ENCODE results near the gene MOSPD3. TPM values are rescaled to one million over a fixed set of nuclear protein-coding genes. Genes with fewer than 3 reads are reported as not detected.
A peak's percentile ranks its signal among the peaks of the same experiment; 100 is the strongest.

MOSPD3 gene
- total and polyA plus RNA-seq, 10 of the 15 experiments (the other 5 are each of a cell fraction or from before 2014, with no cell fraction given) = 0.61 to 13.6 (median 4.1) TPM

- Histone ChIP-seq H3K79me2 (ENCODE audit: control insufficient read depth, insufficient read depth, low read length) (no peaks in the 10 kb centered on the region), H2AFZ (ENCODE audit: control insufficient read depth, low read depth, low read length) (no peak overlapping the region), H3K36me3 (ENCODE audit: control insufficient read depth in 2 of 2, insufficient read depth in 2 of 2, low read length in 1 of 2) (no peaks in the 10 kb centered on the region), H3K9me3 (replicated peaks; ENCODE audit: control insufficient read depth, insufficient read depth, low read length) (no peaks in the 10 kb centered on the region), H3K27ac (ENCODE audit: control insufficient read depth, insufficient read depth) (no peak overlapping the region), H3K27me3 (replicated peaks in 1 of 2; ENCODE audit: control insufficient read depth in 2 of 2, insufficient read depth in 2 of 2, low read length in 1 of 2) (no peaks in the 10 kb centered on the region; a peak in 1 of 4 replicates), H3K4me1 (ENCODE audit: control insufficient read depth, insufficient read depth, low read length) (peaks cover 7% of the 10 kb centered on the region), H3K9ac (ENCODE audit: control insufficient read depth, insufficient read depth, low read length) (no peak overlapping the region; the same call in 1 of the 2 replicates), H3K4me2 (ENCODE audit: control insufficient read depth, insufficient read depth) (peak overlapping the region; percentile 48), H4K20me1 (ENCODE audit: control insufficient read depth, insufficient read depth) (no peaks in the 10 kb centered on the region), H3K4me3 (peak overlapping the region; percentile 74; the same call in 1 of the 2 replicates)
- in situ Hi-C loops (cut with MboI) (no loop called here), intact Hi-C loops (cut with micrococcal nuclease; ENCODE audit: unreplicated experiment) (no loop called here)
- RAD21 ChIA-PET (ENCODE audit: unreplicated experiment) = no interaction called here
- CTCF ChIA-PET = no interaction called here
- TF ChIP-seq USF1 (IDR thresholded peaks at IDR 0.05; ENCODE audit: borderline replicate concordance, extremely low read length, insufficient read depth, low read depth, low read length) = no peak
- no peak for TF ChIP-seq SIN3A (IDR thresholded peaks at IDR 0.05; ENCODE audit: low read depth, low read length)
- no peak for ATAC-seq
- WGBS (ENCODE audit: insufficient coverage, insufficient replicate concordance, low lambda C conversion rate, missing lambda C conversion rate) = 97% methylated on average over 21 of the region's 21 CpGs
- no TSS peak for BruUV-seq (replicated peaks)
- POLR2A ChIA-PET = no interaction called here
- SMC1A ChIA-PET (ENCODE audit: uncharacterized antibody, unreplicated experiment) = interaction anchor here (2.1 kb wide), 1 partner anchor 14 kb away, joined by 6 read pairs; the partner anchor contains the start of gene MOSPD3
- no peak for DNase-seq (ENCODE audit: low read depth, low spot score)
- no peak for FAIRE-seq
These were observed 14.9 kb downstream of the MOSPD3 start for GRCh38 chr7:100627238-100627549.

- ChIA-PET SMC1A (ENCODE audit: uncharacterized antibody, unreplicated experiment) (no interaction called here), RAD21 (ENCODE audit: unreplicated experiment) (no interaction called here), CTCF (interaction anchor here (0.7 to 2.6 kb wide), 7 partner anchors 10 to 77 kb away, joined by 3 to 11 read pairs (median 4); partner anchors contain the start of genes MOSPD3 and POP7), POLR2A (no interaction called here)
- H3K4me1 ChIP-seq (ENCODE audit: control insufficient read depth, insufficient read depth, low read length) = peaks cover 14% of the 10 kb centered on the region
- no peak for TF ChIP-seq LARP7 (IDR thresholded peaks at IDR 0.05)
- no peak for TF ChIP-seq SREBF1 (IDR thresholded peaks at IDR 0.05; ENCODE audit: low read length)
- TF ChIP-seq SIN3A (IDR thresholded peaks at IDR 0.05; ENCODE audit: low read depth, low read length) = no peak
- 0 out of 2 replicates have a peak, but pooled peaks have one; percentile 27 for TF ChIP-seq RUNX3 (IDR thresholded peaks at IDR 0.05; ENCODE audit: low read length)
- TF ChIP-seq ELK1 (IDR thresholded peaks at IDR 0.05; ENCODE audit: low read depth, low read length) = no peak
- peak in 2 of 3 experiments; percentile 41 to 43; a peak in 3 of 6 replicates for TF ChIP-seq CTCF (IDR thresholded peaks at IDR 0.05 in 2 of 3, conservative IDR thresholded peaks at IDR 0.05 in 1 of 3; ENCODE audit: control insufficient read depth in 2 of 3, extremely low read depth in 1 of 3, insufficient read depth in 1 of 3, low read depth in 3 of 3, low read length in 3 of 3)
- peak; percentile 37 for TF ChIP-seq RAD21 (IDR thresholded peaks at IDR 0.05; ENCODE audit: insufficient read depth, low read depth, low read length)
- no peak for DNase-seq (ENCODE audit: low read depth, low spot score)
- no peaks in the 10 kb centered on the region for H3K9me3 ChIP-seq (replicated peaks; ENCODE audit: control insufficient read depth, insufficient read depth, low read length)
- intact Hi-C loops (cut with micrococcal nuclease; ENCODE audit: unreplicated experiment) = no loop called here
- no peak overlapping the region for H3K9ac ChIP-seq (ENCODE audit: control insufficient read depth, insufficient read depth, low read length)
- no peaks in the 10 kb centered on the region for H4K20me1 ChIP-seq (ENCODE audit: control insufficient read depth, insufficient read depth)
- no peak overlapping the region for H3K27ac ChIP-seq (ENCODE audit: control insufficient read depth, insufficient read depth)
- in situ Hi-C loops (cut with MboI) = no loop called here
- H2AFZ ChIP-seq (ENCODE audit: control insufficient read depth, low read depth, low read length) = no peak overlapping the region
- ATAC-seq = no peak
- H3K36me3 ChIP-seq (ENCODE audit: control insufficient read depth in 2 of 2, insufficient read depth in 2 of 2, low read length in 1 of 2) = no peaks in the 10 kb centered on the region
- no peaks in the 10 kb centered on the region for H3K79me2 ChIP-seq (ENCODE audit: control insufficient read depth, insufficient read depth, low read length)
- no peak overlapping the region for H3K4me3 ChIP-seq
- no peak for FAIRE-seq
- 84% methylated on average over 11 of the region's 11 CpGs for WGBS (ENCODE audit: insufficient coverage, insufficient replicate concordance, low lambda C conversion rate, missing lambda C conversion rate)
- H3K4me2 ChIP-seq (ENCODE audit: control insufficient read depth, insufficient read depth) = no peak overlapping the region
- H3K27me3 ChIP-seq (replicated peaks in 1 of 2; ENCODE audit: control insufficient read depth in 2 of 2, insufficient read depth in 2 of 2, low read length in 1 of 2) = no peaks in the 10 kb centered on the region; a peak in 2 of 4 replicates
- no TSS peak for BruUV-seq (replicated peaks)
These were observed 16.9 kb downstream of the MOSPD3 start for GRCh38 chr7:100629117-100629716.
